Kidney glomerular epithelial cell (primary cell): Measurements from ENCODE around the gene CBR1.

Source experiments
- DNase-seq: peaks from one replicate; lab custom pipeline; 2025; lab: John Stamatoyannopoulos, UW

CBR1 gene

DNA sequence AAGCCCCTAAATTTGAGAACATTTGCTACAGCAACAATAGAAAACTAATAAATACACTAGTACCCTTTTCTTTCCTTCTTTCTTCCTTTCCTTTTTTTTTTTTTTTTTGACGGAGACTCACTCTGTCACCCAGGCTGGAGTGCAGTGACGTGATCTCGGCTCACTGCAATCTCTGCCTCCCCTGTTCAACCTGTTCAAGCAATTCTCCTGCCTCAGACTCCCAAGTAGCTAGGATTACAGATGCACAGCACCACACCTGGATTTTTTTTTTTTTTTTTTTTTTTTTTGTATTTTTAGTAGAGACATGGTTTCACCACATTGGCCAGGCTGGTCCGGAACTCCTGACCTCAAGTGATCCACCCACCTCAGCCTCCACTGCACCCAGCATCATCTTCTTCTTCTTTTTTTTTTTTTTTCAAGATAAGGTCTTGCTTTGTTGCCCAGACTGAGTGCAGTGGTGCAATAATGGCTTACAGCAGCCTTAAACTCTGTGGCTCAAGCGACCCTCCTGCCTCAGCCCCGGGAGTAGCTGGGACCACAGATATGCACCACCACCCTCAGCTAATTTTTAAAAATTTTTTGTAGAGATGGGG is 45.4 kb downstream of the CBR1 start:
- DNase-seq = no peak

DNA sequence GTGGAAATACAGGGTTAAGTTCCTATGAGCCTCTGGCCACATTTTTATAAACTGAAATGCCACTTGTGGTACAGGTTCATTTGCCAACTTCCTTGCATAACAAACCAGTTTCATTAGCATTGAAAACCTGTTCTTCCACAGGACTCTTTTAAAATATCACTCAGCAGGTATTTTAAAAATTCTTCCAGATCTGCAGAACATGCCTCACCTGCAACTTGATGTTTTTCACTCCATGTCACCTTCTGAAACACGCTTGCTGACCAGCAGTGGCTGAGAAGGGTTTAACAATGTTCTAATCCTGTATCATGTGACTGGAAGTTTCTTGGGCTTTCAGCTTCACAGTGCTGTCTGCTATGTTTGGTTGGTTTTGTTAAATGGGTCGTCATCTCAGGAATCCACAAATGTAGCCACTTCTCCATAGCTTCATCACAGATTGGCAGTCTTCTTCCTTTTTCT is 47.5 kb downstream of the CBR1 start:
- no peak for DNase-seq

DNA sequence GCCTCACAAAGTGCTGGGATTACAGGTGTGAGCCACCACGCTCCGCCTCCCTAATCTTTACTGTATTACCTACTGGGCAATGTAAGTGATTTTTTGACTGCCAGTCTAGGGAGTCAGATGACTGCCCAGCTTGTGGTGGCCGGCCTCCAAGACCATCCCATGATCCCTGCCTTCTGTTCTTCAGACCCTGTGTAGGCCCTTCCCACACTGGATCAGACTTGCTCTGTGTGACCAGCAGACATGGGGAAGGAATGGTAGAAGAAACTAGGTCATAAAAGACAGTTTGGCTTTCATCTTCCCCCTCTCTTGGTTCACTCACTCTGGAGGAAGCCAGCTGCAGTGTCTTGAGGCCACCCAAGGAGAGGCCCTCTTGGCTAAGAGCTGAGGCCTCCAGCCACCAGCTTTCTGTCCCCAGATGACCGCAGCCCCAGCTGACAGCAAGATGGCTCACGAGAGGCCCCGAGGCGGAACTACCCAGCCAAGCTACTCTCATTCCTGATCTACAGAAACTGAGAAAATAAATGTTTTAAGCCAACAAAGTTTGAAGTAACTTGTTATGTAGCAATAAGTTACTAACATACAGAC is 50.6 kb downstream of the CBR1 start:
- DNase-seq = no peak
